GM21529 (cell line): ENCODE measurements around the gene LPP.

ENCODE experiments used
- ATAC-seq: cut with Tn5 transposase; IDR thresholded peaks from one replicate; pipeline ENCODE4 v1.9.1; 2021; ENCODE audit not compliant: unreplicated experiment

LPP gene

DNA sequence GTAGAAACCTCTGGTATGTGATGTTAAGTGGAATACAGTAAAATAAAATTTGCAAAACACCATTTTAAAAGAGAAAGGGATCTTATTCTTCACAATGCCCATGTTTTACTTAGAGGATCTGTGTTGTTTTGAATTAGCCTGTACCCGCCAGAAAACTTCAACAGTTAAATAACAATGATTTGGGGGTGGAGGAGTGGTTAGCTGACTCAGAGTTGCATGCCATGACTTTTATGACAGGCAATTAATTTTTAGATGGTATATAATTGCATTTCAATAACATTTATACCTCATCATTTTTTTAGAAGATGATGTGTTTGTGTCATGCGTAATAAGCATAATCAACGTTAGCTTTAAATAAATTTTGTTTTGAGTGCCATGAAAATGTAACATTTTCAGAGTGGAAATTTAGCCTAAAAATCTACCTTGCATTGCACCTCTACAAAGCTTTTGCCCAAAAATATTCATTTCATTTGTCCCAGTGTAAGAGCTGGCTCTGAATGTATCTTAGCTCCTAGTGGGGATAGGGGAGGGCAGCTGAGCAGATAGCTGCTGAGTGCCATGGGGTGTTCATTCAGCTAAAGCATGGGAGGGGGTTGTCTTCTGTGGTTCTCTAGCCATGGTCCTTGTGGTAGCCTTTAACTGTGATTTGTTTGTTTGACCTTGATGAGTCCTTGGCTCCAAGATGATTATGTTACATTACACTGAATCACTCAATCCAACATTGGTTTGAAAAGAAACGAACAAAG is 379.8 kb downstream of the LPP start:
- no peak for ATAC-seq

- no peak for ATAC-seq
Measured at GRCh38 chr3:188534633-188535032, 380.7 kb downstream of the LPP start.

DNA sequence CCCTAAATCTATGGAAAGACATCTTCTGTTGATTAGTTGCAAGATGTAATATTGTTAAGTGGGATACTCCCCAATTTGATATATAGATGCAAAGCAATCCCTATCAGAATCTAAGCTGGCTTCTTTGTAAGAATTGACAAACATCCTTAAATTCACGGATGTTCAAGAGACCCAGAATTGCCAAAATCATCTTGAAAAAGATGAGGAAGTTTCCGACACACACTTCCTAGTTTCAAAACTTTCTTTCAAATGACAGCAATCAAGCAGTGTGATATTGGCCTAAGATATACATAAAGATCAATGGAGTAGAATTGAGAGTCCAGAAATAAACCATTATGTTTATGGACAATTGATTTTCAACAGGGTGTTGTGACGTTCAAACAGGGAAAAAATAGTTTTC is 383.6 kb downstream of the LPP start:
- no peak for ATAC-seq

DNA sequence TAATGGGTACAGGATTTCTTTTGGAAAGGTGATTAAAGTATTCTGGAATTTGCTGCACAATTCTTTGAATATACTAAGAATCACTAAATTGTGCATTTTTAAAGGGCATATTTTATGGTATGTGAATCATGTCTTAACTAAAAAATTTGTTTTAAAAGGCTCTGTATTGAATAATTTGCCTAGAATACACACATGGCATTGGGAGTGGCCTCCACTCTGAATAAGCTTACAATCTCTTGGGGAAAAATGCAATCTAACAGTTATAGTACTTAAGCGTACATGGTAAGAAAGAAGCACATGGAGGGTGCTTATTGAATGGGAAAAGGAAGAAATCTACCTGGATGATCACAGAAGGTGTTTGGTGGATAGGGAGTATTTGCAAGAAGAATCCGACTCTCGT is 385.1 kb downstream of the LPP start:
- no peak for ATAC-seq

- ATAC-seq, result no peak
Measured at GRCh38 chr3:188539631-188540194, 385.8 kb downstream of the LPP start.

- ATAC-seq, result no peak
Measured at GRCh38 chr3:188542196-188542595, 388.2 kb downstream of the LPP start.

GRCh38 chr3:188544012-188544411 is 390.1 kb downstream of the LPP start:
- ATAC-seq, result no peak

- ATAC-seq, result no peak
Measured at GRCh38 chr3:188546835-188547670, 393.1 kb downstream of the LPP start.

DNA sequence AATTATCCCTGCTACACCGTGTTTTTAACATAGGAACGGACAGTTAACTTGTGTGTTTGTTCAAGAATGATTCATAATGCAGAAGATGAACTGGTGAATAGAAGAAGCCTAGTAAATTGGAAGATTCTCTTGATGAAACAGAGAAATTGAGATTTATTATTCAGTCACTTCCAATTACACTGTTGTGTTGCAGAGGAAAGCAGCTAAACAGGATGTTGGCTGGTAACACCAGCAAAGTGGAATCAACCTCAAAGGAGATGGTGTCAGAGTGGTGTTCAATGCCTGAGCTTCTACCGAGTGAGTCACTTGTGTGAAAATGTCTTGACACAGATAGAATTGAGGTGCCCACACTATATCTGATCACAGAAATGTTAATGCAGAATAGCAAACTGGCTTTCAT is 399.6 kb downstream of the LPP start:
- no peak for ATAC-seq

GRCh38 chr3:188554404-188554803 is 400.4 kb downstream of the LPP start:
- ATAC-seq, result no peak

DNA sequence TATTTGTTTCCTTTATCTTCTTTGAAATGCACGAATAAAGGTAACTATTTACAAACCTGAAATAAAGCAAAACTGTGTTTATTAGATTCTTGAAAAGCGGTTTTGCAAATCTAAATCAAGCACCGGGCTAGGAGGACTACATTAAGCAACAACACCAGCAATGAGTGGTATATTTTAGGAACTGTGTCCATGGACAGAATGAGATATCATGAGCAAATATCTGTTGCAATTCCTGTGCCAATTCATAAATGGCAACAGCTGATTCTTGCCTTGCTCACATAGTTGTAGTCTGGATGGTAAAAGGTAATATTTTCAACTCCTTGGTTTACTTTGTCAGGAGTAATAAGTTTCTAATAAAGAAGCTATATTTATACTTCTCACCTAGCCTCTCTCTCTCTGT is 403.3 kb downstream of the LPP start:
- ATAC-seq, result no peak

DNA sequence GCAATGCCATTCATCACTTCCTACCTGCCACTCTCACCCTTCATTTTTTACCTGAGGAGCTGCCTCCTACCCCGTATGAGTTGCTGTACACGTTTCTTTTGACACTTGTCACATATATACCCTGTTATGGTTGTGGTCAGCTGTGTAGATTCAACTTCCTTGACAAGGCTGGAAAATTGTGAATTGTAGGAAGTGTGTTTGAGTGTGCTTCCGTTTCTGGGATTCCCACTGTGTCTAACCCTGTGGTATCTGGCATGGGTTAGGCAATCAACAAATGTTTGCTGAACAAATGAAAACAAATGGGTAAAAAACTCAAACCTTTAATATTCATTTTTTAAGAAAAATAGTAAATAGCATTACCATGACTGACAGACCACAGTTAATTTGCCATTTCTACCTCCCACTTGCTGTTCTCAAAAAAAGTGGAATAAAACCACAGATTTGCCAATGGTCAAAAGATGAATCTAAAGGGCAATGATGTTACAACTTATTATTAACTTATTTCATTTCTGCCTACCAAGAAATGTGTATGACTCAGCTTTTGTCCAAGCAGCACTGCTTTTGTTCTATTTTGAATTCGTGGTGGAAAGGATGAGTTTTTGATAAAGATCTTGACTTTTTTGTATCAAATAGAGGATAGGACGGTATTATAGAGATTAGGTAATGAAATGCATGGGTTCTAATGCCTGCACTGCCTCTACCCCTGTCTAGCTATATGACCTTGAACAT is 404.6 kb downstream of the LPP start:
- ATAC-seq, result no peak

- no peak for ATAC-seq
Measured at GRCh38 chr3:188559072-188559429, 405.1 kb downstream of the LPP start.

DNA sequence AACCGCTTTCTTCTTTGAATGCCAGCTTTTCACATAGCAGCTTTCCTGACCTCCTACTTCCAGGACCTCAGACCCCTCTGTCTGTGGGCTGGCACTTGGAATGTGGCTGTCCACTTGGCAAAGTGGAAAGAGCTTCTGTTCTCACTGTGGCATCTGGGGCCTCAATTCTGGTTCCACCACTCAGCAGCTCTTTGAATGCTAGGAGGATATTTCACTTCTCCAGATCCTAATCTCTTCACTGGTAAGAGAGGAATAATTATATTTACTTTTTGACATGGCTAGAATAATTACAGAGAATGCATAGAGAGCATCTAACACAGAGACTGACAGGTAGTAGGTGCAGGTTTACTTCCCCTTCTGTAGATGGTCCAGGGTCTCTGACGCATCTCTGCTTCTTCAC is 405.9 kb downstream of the LPP start:
- ATAC-seq, result no peak

GRCh38 chr3:188562144-188562543 is 408.2 kb downstream of the LPP start:
- no peak for ATAC-seq

DNA sequence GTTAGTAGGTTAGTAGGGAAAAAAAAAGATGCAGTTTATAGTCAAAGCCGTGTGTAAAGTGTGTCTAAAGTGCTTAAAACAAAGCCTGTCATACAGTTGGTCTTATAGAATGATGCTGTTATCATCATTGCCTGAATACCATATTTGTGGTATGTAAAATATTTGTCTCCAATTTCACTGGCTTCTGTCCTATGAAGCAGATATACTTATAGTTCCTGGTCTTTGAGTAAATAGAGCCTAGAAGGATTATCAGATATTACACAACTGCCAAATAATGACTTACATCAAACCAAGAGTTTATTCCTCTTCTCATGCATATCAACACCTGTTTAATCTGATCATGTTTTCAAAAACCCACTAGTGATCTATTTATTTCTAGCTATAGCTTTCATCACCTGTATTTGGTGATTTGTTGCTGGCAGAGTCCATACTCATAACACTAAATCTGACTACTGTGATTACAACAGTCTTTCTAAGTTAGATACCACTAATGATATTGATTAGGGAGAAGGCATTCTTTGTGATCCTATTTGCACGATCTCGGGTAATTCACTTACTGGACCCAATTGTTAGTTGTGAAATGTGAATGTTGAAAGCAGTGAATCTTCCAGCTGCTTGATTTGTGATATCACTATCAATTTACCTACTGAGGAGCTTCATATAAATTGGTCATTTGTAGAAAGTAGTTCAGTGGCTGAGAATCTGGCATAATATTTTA is 413.7 kb downstream of the LPP start:
- no peak for ATAC-seq

DNA sequence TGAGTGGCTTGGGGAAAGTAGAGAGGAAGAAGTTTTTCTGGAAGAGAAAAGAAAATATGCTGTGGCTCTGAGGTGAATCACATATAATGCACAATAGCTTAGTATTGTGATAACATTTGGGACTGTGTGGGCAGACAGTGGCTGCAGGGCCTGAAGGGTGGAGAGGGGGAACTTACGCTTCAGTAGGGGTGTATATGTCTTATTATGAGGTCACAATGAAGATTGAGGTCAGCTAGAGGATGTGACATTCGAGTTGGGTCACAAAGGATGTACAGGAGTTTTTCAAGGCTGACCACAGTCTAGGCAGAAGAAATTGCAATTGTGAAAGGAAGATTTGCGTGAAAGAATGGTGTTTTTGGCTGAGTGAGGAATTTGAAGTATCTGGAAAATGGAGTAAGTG is 414.8 kb downstream of the LPP start:
- ATAC-seq, result no peak

- ATAC-seq, result no peak
Measured at GRCh38 chr3:188571531-188572095, 417.7 kb downstream of the LPP start.

DNA sequence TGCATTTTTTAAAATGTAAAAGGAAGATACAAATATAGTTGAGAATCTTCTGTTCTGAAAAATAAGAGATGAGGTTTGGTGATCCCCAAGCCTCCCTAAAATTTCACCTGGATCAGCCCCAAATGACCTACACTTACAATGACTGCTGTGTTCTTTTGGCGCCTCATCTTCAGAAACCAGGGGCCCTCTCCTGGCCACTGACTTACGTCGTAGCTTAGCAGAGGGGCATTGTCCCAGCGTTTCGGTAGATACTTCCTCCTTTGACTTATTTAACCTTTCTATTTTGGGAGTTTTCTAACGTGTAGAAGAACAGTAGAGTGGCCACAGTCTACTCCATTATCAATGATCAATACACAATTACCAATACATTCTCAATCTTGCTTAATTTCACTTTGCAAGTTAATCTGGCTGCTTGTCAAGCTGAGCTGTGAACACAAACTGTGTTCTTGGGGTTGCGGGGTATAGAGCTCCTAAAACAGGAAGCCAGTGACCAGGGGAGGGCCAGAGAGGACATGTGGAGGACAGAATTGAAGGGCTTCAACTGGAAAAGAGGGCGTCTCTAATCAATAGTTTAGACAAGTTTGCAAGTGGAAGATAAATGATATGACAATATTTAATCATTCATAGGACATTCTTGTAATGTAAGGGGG is 419.5 kb downstream of the LPP start:
- ATAC-seq, result no peak

DNA sequence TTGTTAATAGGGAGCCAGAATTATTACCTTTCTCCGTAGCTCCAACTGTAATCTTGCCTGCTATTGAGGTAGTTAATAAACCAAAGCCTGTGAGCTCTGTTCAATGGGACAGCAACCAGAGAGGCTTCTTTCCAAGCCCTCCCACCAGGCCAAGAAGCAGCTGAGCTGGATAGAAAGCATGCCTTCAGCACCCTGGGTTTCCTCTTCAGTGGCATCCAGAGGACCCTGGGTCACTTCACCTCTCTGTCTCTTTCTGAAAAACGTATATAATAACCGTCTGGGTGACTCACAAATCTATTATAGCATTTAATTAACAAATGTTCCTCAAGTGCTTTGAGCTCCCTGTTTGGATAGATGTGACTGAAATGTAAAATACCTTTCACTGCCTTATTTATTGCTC is 420.0 kb downstream of the LPP start:
- no peak for ATAC-seq
